ENCODE measurements around the gene SGCE.
A peak's percentile ranks its signal among the peaks of the same experiment; 100 is the strongest.

Gene SGCE

GRCh38 chr7:94639384-94639783 is 16.5 kb downstream of the SGCE start:
- no peak for DNase-seq (ENCODE audit: low read depth)
- no peak for TF ChIP-seq CTCF (IDR thresholded peaks at IDR 0.05; ENCODE audit: insufficient read depth, low read depth, low read length, missing control alignments)
- H3K4me3 ChIP-seq (ENCODE audit: low read depth, low read length): no peak overlapping the region

- no peak overlapping the region for H3K4me3 ChIP-seq (ENCODE audit: low read depth, low read length)
- DNase-seq (ENCODE audit: low read depth): no peak
- no peak for TF ChIP-seq CTCF (IDR thresholded peaks at IDR 0.05; ENCODE audit: insufficient read depth, low read depth, low read length, missing control alignments)
Measured at GRCh38 chr7:94635687-94636086, 20.2 kb downstream of the SGCE start.

GRCh38 chr7:94634502-94634901 is 21.4 kb downstream of the SGCE start:
- H3K4me3 ChIP-seq (ENCODE audit: low read depth, low read length): no peak overlapping the region
- DNase-seq (ENCODE audit: low read depth): no peak
- TF ChIP-seq CTCF (IDR thresholded peaks at IDR 0.05; ENCODE audit: insufficient read depth, low read depth, low read length, missing control alignments): no peak

GRCh38 chr7:94633687-94634086 is 22.2 kb downstream of the SGCE start:
- no peak for TF ChIP-seq CTCF (IDR thresholded peaks at IDR 0.05; ENCODE audit: insufficient read depth, low read depth, low read length, missing control alignments)
- no peak overlapping the region for H3K4me3 ChIP-seq (ENCODE audit: low read depth, low read length)
- no peak for DNase-seq (ENCODE audit: low read depth)

GRCh38 chr7:94633014-94633341 is 23.0 kb downstream of the SGCE start:
- TF ChIP-seq CTCF (IDR thresholded peaks at IDR 0.05; ENCODE audit: insufficient read depth, low read depth, low read length, missing control alignments): no peak
- H3K4me3 ChIP-seq (ENCODE audit: low read depth, low read length): no peak overlapping the region
- no peak for DNase-seq (ENCODE audit: low read depth)

- DNase-seq (ENCODE audit: low read depth): peak; percentile 43
- no peak overlapping the region for H3K4me3 ChIP-seq (ENCODE audit: low read depth, low read length)
Measured at GRCh38 chr7:94632338-94633013, 23.5 kb downstream of the SGCE start.

More at GRCh38 chr7:94632338-94633013, 23.5 kb downstream of the SGCE start:
- no peak for TF ChIP-seq CTCF (IDR thresholded peaks at IDR 0.05; ENCODE audit: insufficient read depth, low read depth, low read length, missing control alignments)
